ENCODE measurements around the gene TMEM250. TPM values are rescaled to one million over a fixed set of nuclear protein-coding genes. Genes with fewer than 3 reads are reported as not detected.

Gene TMEM250
- total RNA-seq, 1 experiment from 2014 or later = 94.4 TPM

DNA sequence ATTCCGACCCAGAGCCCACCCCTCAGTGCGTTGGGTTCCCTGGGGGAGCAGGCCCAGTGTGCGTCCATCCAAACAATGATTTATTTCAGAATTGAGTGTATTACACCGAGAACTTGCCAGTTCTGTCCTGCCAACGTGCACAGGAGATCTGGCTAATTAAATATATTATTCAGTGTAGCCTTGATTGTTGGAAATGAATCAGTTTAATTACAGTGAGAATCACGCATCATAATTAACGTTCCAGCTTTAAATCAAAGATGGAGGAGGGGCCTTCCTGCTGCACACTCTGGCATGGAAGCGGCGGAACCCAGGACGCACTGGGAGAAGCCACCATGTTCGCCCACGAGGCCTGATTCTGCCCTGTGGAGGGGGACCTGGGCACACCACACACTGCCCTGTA is 30.7 kb upstream of the TMEM250 start:
- no peak for DNase-seq (ENCODE audit: low read depth)
- in situ Hi-C loops (cut with HindIII; ENCODE audit: low pct_unique_long_range_greater_than_20kb, low sequenced_read_pairs) = no loop called here

GRCh38 chr9:136148766-136149165 is 30.1 kb upstream of the TMEM250 start:
- DNase-seq (ENCODE audit: low read depth) = no peak
- in situ Hi-C loops (cut with HindIII; ENCODE audit: low pct_unique_long_range_greater_than_20kb, low sequenced_read_pairs) = no loop called here

- no peak for DNase-seq (ENCODE audit: low read depth)
- in situ Hi-C loops (cut with HindIII; ENCODE audit: low pct_unique_long_range_greater_than_20kb, low sequenced_read_pairs) = no loop called here
Measured at GRCh38 chr9:136147890-136148714, 29.4 kb upstream of the TMEM250 start.

- in situ Hi-C loops (cut with HindIII; ENCODE audit: low pct_unique_long_range_greater_than_20kb, low sequenced_read_pairs) = no loop called here
Measured at GRCh38 chr9:136147038-136147889, 28.6 kb upstream of the TMEM250 start.

GRCh38 chr9:136146126-136147037 is 27.7 kb upstream of the TMEM250 start:
- in situ Hi-C loops (cut with HindIII; ENCODE audit: low pct_unique_long_range_greater_than_20kb, low sequenced_read_pairs) = no loop called here
- no peak for DNase-seq (ENCODE audit: low read depth)

More at GRCh38 chr9:136147038-136147889, 28.6 kb upstream of the TMEM250 start:
- no peak for DNase-seq (ENCODE audit: low read depth)

DNA sequence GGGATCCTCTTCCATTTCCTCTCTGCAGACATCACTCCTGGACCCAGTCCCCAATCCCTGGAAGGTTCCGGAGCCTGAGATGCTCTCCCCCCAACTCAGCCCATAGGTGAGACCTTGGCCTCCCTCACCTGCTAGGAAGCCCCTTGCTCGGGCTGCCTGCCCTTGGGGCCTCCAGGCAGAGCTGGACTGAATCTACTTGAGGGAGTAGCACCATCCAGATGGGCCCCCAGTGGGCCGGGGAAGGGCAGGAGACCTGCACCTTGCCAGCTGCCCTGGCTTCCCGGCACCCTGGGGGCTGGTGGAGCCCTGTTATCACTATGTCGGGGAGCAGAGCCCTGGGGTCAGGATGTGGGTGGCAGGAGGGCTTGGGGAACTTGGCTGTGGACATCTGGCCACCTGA is 26.9 kb upstream of the TMEM250 start:
- in situ Hi-C loops (cut with HindIII; ENCODE audit: low pct_unique_long_range_greater_than_20kb, low sequenced_read_pairs) = no loop called here
- DNase-seq (ENCODE audit: low read depth) = no peak

- in situ Hi-C loops (cut with HindIII; ENCODE audit: low pct_unique_long_range_greater_than_20kb, low sequenced_read_pairs) = no loop called here
- DNase-seq (ENCODE audit: low read depth) = no peak
Measured at GRCh38 chr9:136144450-136144849, 25.8 kb upstream of the TMEM250 start.

GRCh38 chr9:136143215-136144001 is 24.7 kb upstream of the TMEM250 start:
- in situ Hi-C loops (cut with HindIII; ENCODE audit: low pct_unique_long_range_greater_than_20kb, low sequenced_read_pairs) = no loop called here
- DNase-seq (ENCODE audit: low read depth) = no peak

GRCh38 chr9:136142859-136143214 is 24.2 kb upstream of the TMEM250 start:
- in situ Hi-C loops (cut with HindIII; ENCODE audit: low pct_unique_long_range_greater_than_20kb, low sequenced_read_pairs) = no loop called here

GRCh38 chr9:136142414-136142796 is 23.7 kb upstream of the TMEM250 start:
- in situ Hi-C loops (cut with HindIII; ENCODE audit: low pct_unique_long_range_greater_than_20kb, low sequenced_read_pairs) = no loop called here

More at GRCh38 chr9:136142859-136143214, 24.2 kb upstream of the TMEM250 start:
- no peak for DNase-seq (ENCODE audit: low read depth)

DNA sequence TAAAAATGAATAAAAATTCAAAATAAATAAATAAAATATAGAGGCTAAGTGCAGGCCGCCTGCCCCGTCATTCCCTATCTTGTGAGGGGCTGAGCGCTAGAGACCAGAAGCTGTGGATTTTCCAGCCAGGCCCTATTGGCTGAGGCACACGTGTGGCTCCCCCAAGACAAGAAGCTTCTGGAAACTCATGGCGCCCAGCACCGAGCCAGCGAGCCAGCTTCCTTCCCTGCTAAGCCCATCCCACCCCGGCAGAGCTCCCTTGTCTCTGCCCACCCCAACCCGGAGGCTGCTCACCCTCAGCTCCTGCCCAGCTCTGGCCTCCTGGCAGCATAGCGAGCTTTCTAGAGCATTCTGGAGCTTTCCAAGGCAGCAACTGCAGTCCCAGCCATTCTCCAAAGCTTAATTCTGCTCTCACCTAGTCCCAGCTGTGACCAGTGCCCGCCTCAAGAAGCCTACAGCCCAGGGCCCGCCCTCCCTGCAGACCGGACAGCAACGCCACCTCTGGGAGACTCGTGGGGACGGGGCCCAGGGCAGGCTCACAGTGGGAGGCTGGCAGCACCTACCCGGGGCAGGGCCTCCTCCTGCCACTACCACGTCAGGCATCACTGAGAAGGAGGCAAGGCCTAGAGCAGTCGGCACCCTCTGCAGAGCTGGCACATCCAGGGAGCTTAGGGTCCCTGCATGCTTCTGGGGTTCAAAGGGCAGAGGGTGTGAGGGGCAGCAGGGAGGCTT is 23.2 kb upstream of the TMEM250 start:
- in situ Hi-C loops (cut with HindIII; ENCODE audit: low pct_unique_long_range_greater_than_20kb, low sequenced_read_pairs) = no loop called here
- no peak for DNase-seq (ENCODE audit: low read depth)

More at GRCh38 chr9:136142414-136142796, 23.7 kb upstream of the TMEM250 start:
- DNase-seq (ENCODE audit: low read depth) = no peak

- in situ Hi-C loops (cut with HindIII; ENCODE audit: low pct_unique_long_range_greater_than_20kb, low sequenced_read_pairs) = no loop called here
- no peak for DNase-seq (ENCODE audit: low read depth)
Measured at GRCh38 chr9:136140966-136141365, 22.3 kb upstream of the TMEM250 start.

- no peak for DNase-seq (ENCODE audit: low read depth)
- in situ Hi-C loops (cut with HindIII; ENCODE audit: low pct_unique_long_range_greater_than_20kb, low sequenced_read_pairs) = no loop called here
Measured at GRCh38 chr9:136140046-136140445, 21.4 kb upstream of the TMEM250 start.

DNA sequence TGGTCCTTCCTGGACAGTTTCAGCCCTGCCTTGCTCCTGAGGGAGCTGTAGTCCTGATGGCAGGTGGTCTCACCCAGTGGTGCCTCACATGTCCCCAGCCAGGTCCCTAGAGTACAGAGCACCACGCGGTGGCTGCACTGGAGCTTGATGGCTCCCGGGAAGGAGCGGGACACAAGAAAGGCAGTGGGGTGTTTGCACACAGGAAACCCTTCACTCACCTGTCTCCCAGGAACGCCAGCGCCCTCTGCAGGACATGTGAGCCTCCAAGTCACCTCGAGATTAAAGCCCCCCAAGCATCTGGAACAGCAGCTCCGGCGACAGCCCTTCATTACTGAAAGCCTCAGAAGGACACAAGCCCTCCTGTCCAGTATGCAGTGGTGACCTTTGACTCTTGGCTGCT is 19.9 kb upstream of the TMEM250 start:
- DNase-seq (ENCODE audit: low read depth) = no peak
- in situ Hi-C loops (cut with HindIII; ENCODE audit: low pct_unique_long_range_greater_than_20kb, low sequenced_read_pairs) = no loop called here

GRCh38 chr9:136137321-136138265 is 18.9 kb upstream of the TMEM250 start:
- peak; percentile 21 for DNase-seq (ENCODE audit: low read depth)
- in situ Hi-C loops (cut with HindIII; ENCODE audit: low pct_unique_long_range_greater_than_20kb, low sequenced_read_pairs) = no loop called here
